ENCODE measurements around the gene LILRA6. TPM values are rescaled to one million over a fixed set of nuclear protein-coding genes. Genes with fewer than 3 reads are reported as not detected.
"Not testable (repeated sequence)": the region's sequence is repeated elsewhere in the genome, so short reads cannot be mapped to it uniquely, and the experiment has no call there.

The LILRA6 gene
- total RNA-seq, 2 experiments from 2014 or later = not detected

GRCh38 chr19:54282686-54283470, 40.3 kb upstream of the LILRA6 start:
- TF ChIP-seq CTCF (conservative IDR thresholded peaks at IDR 0.05; ENCODE audit: low read length) (no peak), EZH2phosphoT487 (IDR thresholded peaks at IDR 0.05; ENCODE audit: borderline replicate concordance, low read depth, low read length) (no peak)
- H3K9me2 ChIP-seq (ENCODE audit: insufficient read depth, low read length) = no peaks in the 10 kb centered on the region
- H3K79me2 ChIP-seq (ENCODE audit: insufficient read depth, low read depth, low read length) = no peaks in the 10 kb centered on the region
- H3K4me1 ChIP-seq (ENCODE audit: insufficient read depth, low read length, poor library complexity, severe bottlenecking) = peaks cover 22% of the 10 kb centered on the region
- no peak overlapping the region for H3K27ac ChIP-seq (ENCODE audit: low read depth, low read length, poor library complexity, severe bottlenecking)
- peak overlapping the region; percentile 1; the same call in 1 of the 2 replicates for H3K4me2 ChIP-seq (ENCODE audit: low read length)
- H4K20me1 ChIP-seq (ENCODE audit: insufficient read depth, low read length) = no peaks in the 10 kb centered on the region
- DNase-seq (ENCODE audit: low spot score) = peak; percentile 24
- no peaks in the 10 kb centered on the region for H3K9me3 ChIP-seq (ENCODE audit: low read length)
- no TSS peak for BruUV-seq (replicated peaks)
- H2AFZ ChIP-seq (ENCODE audit: low read length) = peak overlapping the region; percentile 22; the same call in 1 of the 2 replicates
- intact Hi-C loops (cut with micrococcal nuclease; ENCODE audit: unreplicated experiment) = no loop called here
- CTCF ChIA-PET (ENCODE audit: unreplicated experiment) = no interaction called here
- H3K36me3 ChIP-seq (ENCODE audit: insufficient read depth, low read length) = no peaks in the 10 kb centered on the region
- H3K4me3 ChIP-seq (ENCODE audit: low read depth, low read length, poor library complexity, severe bottlenecking) = no peak overlapping the region
- POLR2A ChIA-PET = interaction anchor here (0.5 kb wide), 1 partner anchor 366 kb away, joined by 3 read pairs; no protein-coding TSS in a partner anchor

GRCh38 chr19:54281729-54282075, 39.1 kb upstream of the LILRA6 start:
- BruUV-seq (replicated peaks); H3K9me2 ChIP-seq (ENCODE audit: insufficient read depth, low read length); H3K9me3 ChIP-seq (ENCODE audit: low read length); H3K79me2 ChIP-seq (ENCODE audit: insufficient read depth, low read depth, low read length); CTCF ChIA-PET (ENCODE audit: unreplicated experiment); H3K36me3 ChIP-seq (ENCODE audit: insufficient read depth, low read length); DNase-seq (ENCODE audit: low spot score); H4K20me1 ChIP-seq (ENCODE audit: insufficient read depth, low read length); H2AFZ ChIP-seq (ENCODE audit: low read length); H3K4me3 ChIP-seq (ENCODE audit: low read depth, low read length, poor library complexity, severe bottlenecking); H3K27ac ChIP-seq (ENCODE audit: low read depth, low read length, poor library complexity, severe bottlenecking); POLR2A ChIA-PET; H3K4me2 ChIP-seq (ENCODE audit: low read length); intact Hi-C loops (cut with micrococcal nuclease; ENCODE audit: unreplicated experiment): not testable (repeated sequence)
- H3K4me1 ChIP-seq (ENCODE audit: insufficient read depth, low read length, poor library complexity, severe bottlenecking) = peaks cover 22% of the 10 kb centered on the region

GRCh38 chr19:54281007-54281728, 38.6 kb upstream of the LILRA6 start, which contains the start of gene LILRB2:
Gene LILRB2 (minus strand): TSS chr19:54281110. CDS start chr19:54280496, 614 bp downstream.
- intact Hi-C loops (cut with micrococcal nuclease; ENCODE audit: unreplicated experiment) = no loop called here
- no peak within 1 kb of the TSS for H3K27ac ChIP-seq (ENCODE audit: low read depth, low read length, poor library complexity, severe bottlenecking)
- H3K79me2 ChIP-seq (ENCODE audit: insufficient read depth, low read depth, low read length) = no peaks in the 10 kb centered on the region
- H3K4me2 ChIP-seq (ENCODE audit: low read length) = no peak within 1 kb of the TSS
- no peaks in the 10 kb centered on the region for H3K9me2 ChIP-seq (ENCODE audit: insufficient read depth, low read length)
- POLR2A ChIA-PET = no interaction called here
- CTCF ChIA-PET (ENCODE audit: unreplicated experiment) = no interaction called here
- H3K4me1 ChIP-seq (ENCODE audit: insufficient read depth, low read length, poor library complexity, severe bottlenecking) = peaks cover 22% of the 10 kb centered on the region
- no peaks in the 10 kb centered on the region for H4K20me1 ChIP-seq (ENCODE audit: insufficient read depth, low read length)
- TF ChIP-seq CTCF (conservative IDR thresholded peaks at IDR 0.05; ENCODE audit: low read length) = no peak
- TF ChIP-seq EZH2phosphoT487 (IDR thresholded peaks at IDR 0.05; ENCODE audit: borderline replicate concordance, low read depth, low read length) = no peak
- H3K36me3 ChIP-seq (ENCODE audit: insufficient read depth, low read length) = no peaks in the 10 kb centered on the region
- no peak within 1 kb of the TSS for H3K4me3 ChIP-seq (ENCODE audit: low read depth, low read length, poor library complexity, severe bottlenecking)
- H3K9me3 ChIP-seq (ENCODE audit: low read length) = no peaks in the 10 kb centered on the region
- no peak for DNase-seq (ENCODE audit: low spot score)
- BruUV-seq (replicated peaks) = no TSS peak
- no peak within 1 kb of the TSS for H2AFZ ChIP-seq (ENCODE audit: low read length)

- H4K20me1 ChIP-seq (ENCODE audit: insufficient read depth, low read length); H3K79me2 ChIP-seq (ENCODE audit: insufficient read depth, low read depth, low read length); H3K9me2 ChIP-seq (ENCODE audit: insufficient read depth, low read length); DNase-seq (ENCODE audit: low spot score); H3K4me3 ChIP-seq (ENCODE audit: low read depth, low read length, poor library complexity, severe bottlenecking); POLR2A ChIA-PET; intact Hi-C loops (cut with micrococcal nuclease; ENCODE audit: unreplicated experiment); H3K36me3 ChIP-seq (ENCODE audit: insufficient read depth, low read length); H3K27ac ChIP-seq (ENCODE audit: low read depth, low read length, poor library complexity, severe bottlenecking); CTCF ChIA-PET (ENCODE audit: unreplicated experiment); H2AFZ ChIP-seq (ENCODE audit: low read length); H3K9me3 ChIP-seq (ENCODE audit: low read length); H3K4me2 ChIP-seq (ENCODE audit: low read length); BruUV-seq (replicated peaks): not testable (repeated sequence)
- H3K4me1 ChIP-seq (ENCODE audit: insufficient read depth, low read length, poor library complexity, severe bottlenecking) = peaks cover 17% of the 10 kb centered on the region
Measured at GRCh38 chr19:54280441-54280840, 37.9 kb upstream of the LILRA6 start.

- H3K9me2 ChIP-seq (ENCODE audit: insufficient read depth, low read length); H4K20me1 ChIP-seq (ENCODE audit: insufficient read depth, low read length); H3K79me2 ChIP-seq (ENCODE audit: insufficient read depth, low read depth, low read length); H3K4me3 ChIP-seq (ENCODE audit: low read depth, low read length, poor library complexity, severe bottlenecking); H3K36me3 ChIP-seq (ENCODE audit: insufficient read depth, low read length); DNase-seq (ENCODE audit: low spot score); CTCF ChIA-PET (ENCODE audit: unreplicated experiment); H3K27ac ChIP-seq (ENCODE audit: low read depth, low read length, poor library complexity, severe bottlenecking); POLR2A ChIA-PET; H3K4me2 ChIP-seq (ENCODE audit: low read length); BruUV-seq (replicated peaks); H2AFZ ChIP-seq (ENCODE audit: low read length); intact Hi-C loops (cut with micrococcal nuclease; ENCODE audit: unreplicated experiment); H3K9me3 ChIP-seq (ENCODE audit: low read length): not testable (repeated sequence)
- peaks cover 14% of the 10 kb centered on the region for H3K4me1 ChIP-seq (ENCODE audit: insufficient read depth, low read length, poor library complexity, severe bottlenecking)
Measured at GRCh38 chr19:54280025-54280424, 37.4 kb upstream of the LILRA6 start.
